B cell (primary cell): ENCODE measurements around the gene ROM1. TPM values are rescaled to one million over a fixed set of nuclear protein-coding genes. Genes with fewer than 3 reads are reported as not detected.

Experiments used
- ATAC-seq: fragments of 200-7000 bp; cut with Tn5 transposase; one replicate; pipeline ENCODE4 v1.10.0; 2021; ENCODE audit warnings: low read depth, mild to moderate bottlenecking, moderate number of reproducible peaks, moderate library complexity
- CTCF ChIA-PET: fragments of 350-600 bp; sonication (Branson Sonifier 250); formaldehyde crosslinking; loops from one replicate; lab custom pipeline; 2021; ENCODE audit warnings: antibody characterized with exemption, inconsistent platforms; lab: Charles Lee
- POLR2A ChIA-PET: fragments of 350-600 bp; sonication (Branson Sonifier 250); formaldehyde crosslinking; loops from one replicate; lab custom pipeline; 2021; ENCODE audit warnings: antibody characterized with exemption; lab: Charles Lee
- DNase-seq: peaks from one replicate; pipeline ENCODE4 v3.0.0; 2013
- H2AFZ ChIP-seq: 2 replicates; pipeline ENCODE4 v1.6.1; 2012; ENCODE audit warnings: mild to moderate bottlenecking, low read depth, low read length; ENCODE audit not compliant: insufficient read depth, poor library complexity, severe bottlenecking
- H3K27ac ChIP-seq, 2 donors: 1 replicate in 1 of 2; 2 replicates in 1 of 2; pipeline ENCODE4 v1.5.1; 2012 to 2013; ENCODE audit warnings: low read length in 2 of 2, mild to moderate bottlenecking in 2 of 2, moderate library complexity in 1 of 2
- H3K27me3 ChIP-seq, 4 experiments: fragments of 200-600 bp in 1 of 4; sonication (generic) in 1 of 4; replicated peaks in 1 of 4; 1 replicate in 2 of 4; 2 replicates in 2 of 4; pipeline versions ENCODE4 v1.6.1 to v1.7.0; 2013 to 2016; ENCODE audit warnings: low read length in 3 of 4, mild to moderate bottlenecking in 2 of 4, mixed read lengths in 1 of 4, moderate library complexity in 1 of 4; ENCODE audit not compliant: insufficient read depth in 4 of 4, control insufficient read depth in 3 of 4; ENCODE audit errors: control extremely low read depth in 1 of 4
- H3K36me3 ChIP-seq, 2 experiments: replicated peaks in 1 of 2; 1 replicate in 1 of 2; 2 replicates in 1 of 2; pipeline versions ENCODE4 v1.6.1 to v1.7.1; 2013; ENCODE audit warnings: low read length in 1 of 2; ENCODE audit not compliant: insufficient read depth in 2 of 2, control insufficient read depth in 1 of 2; ENCODE audit errors: control extremely low read depth in 1 of 2, extremely low read depth in 1 of 2
- H3K4me1 ChIP-seq, 2 donors: fragments of 200-600 bp in 1 of 2; sonication (generic) in 1 of 2; 1 replicate in 1 of 2; 2 replicates in 1 of 2; pipeline versions ENCODE4 v1.5.1 to v1.6.1; 2013 to 2017; ENCODE audit warnings: low read length in 2 of 2; ENCODE audit not compliant: control insufficient read depth in 2 of 2, insufficient read depth in 2 of 2
- H3K4me2 ChIP-seq: replicated peaks from 2 replicates; pipeline ENCODE3; 2012; ENCODE audit warnings: mild to moderate bottlenecking, low read depth, low read length; ENCODE audit not compliant: poor library complexity, severe bottlenecking
- H3K4me3 ChIP-seq, 5 experiments: fragments of 200-600 bp in 1 of 5; sonication (generic) in 1 of 5; 1 replicate in 3 of 5; 2 replicates in 2 of 5; pipeline versions ENCODE4 v1.5.1 to v1.7.0; 2011 to 2016; ENCODE audit warnings: low read length in 4 of 5, mild to moderate bottlenecking in 4 of 5, low read depth in 2 of 5, control low read depth in 1 of 5, moderate library complexity in 1 of 5; ENCODE audit not compliant: insufficient read depth in 1 of 5; ENCODE audit errors: control extremely low read depth in 1 of 5, extremely low read depth in 1 of 5
- H3K79me2 ChIP-seq: fragments of 200-600 bp; sonication (generic); one replicate; pipeline ENCODE4 v1.6.0; 2016; ENCODE audit warnings: low read length; ENCODE audit not compliant: control insufficient read depth, insufficient read depth
- H3K9ac ChIP-seq: fragments of 200-600 bp; sonication (generic); 2 replicates; pipeline ENCODE4 v1.6.1; 2017; ENCODE audit warnings: mild to moderate bottlenecking, low read length, moderate library complexity
- H3K9me3 ChIP-seq, 3 donors: one replicate each; pipeline versions ENCODE4 v1.6.1 to v1.7.1; 2013; ENCODE audit warnings: low read length in 2 of 3; ENCODE audit not compliant: control insufficient read depth in 2 of 3, insufficient read depth in 1 of 3; ENCODE audit errors: control extremely low read depth in 1 of 3
- H4K20me1 ChIP-seq: 2 replicates; pipeline ENCODE4 v1.6.0; 2012; ENCODE audit warnings: mild to moderate bottlenecking, low read length; ENCODE audit not compliant: insufficient read depth, control insufficient read depth, poor library complexity, severe bottlenecking
- H3K27ac Mint-ChIP-seq: one replicate; pipeline ENCODE4 v1.8.0; 2021; ENCODE audit warnings: mixed read lengths
- H3K27me3 Mint-ChIP-seq: one replicate; pipeline ENCODE4 v1.8.0; 2021; ENCODE audit warnings: mixed read lengths
- H3K4me1 Mint-ChIP-seq: one replicate; pipeline ENCODE4 v1.8.0; 2021; ENCODE audit warnings: mixed read lengths
- H3K4me3 Mint-ChIP-seq: one replicate; pipeline ENCODE4 v1.8.0; 2021; ENCODE audit warnings: mixed read lengths
- H3K9me3 Mint-ChIP-seq: one replicate; pipeline ENCODE4 v1.8.0; 2022; ENCODE audit warnings: mixed read lengths; ENCODE audit not compliant: insufficient read depth
- EZH2 ChIP-seq: IDR thresholded peaks from 2 replicates; pipeline ENCODE4 v1.6.1; 2012; ENCODE audit warnings: borderline replicate concordance, low read depth, mild to moderate bottlenecking, moderate library complexity, low read length; ENCODE audit not compliant: insufficient read depth, poor library complexity, severe bottlenecking
- WGBS: methylation state at CpG from one replicate; pipeline ENCODE4 v1.1.5; 2013; ENCODE audit warnings: missing lambda C conversion rate; ENCODE audit not compliant: insufficient coverage; 5-methylcytosine and 5-hydroxymethylcytosine counted together
- intact Hi-C: fragments of 100-400 bp; cut with micrococcal nuclease; formaldehyde crosslinking; loops from one replicate; pipeline ENCODE4 v1.10.0; 2022
- polyA plus RNA-seq: library from polyadenylated mRNA; depleted of rRNA; stranded (reverse); fragments of >200 nt; gene quantifications from 2 replicates; pipeline ENCODE4 v1.2.3, GENCODE V29; 2012
- total RNA-seq, 2 donors: library from RNA; stranded (reverse); fragments of 120-200 nt in 1 of 2; gene quantifications; 1 replicate in 1 of 2; 2 replicates in 1 of 2; pipeline versions ENCODE4 v1.2.3 to v1.2.4, GENCODE V29; 2013 to 2022
- TF ChIP-seq, protein P1 (sequence below): fragments of 200-600 bp; IDR thresholded peaks from one replicate; pipeline ENCODE4 v1.8.0; 2022; ENCODE audit warnings: antibody characterized with exemption, mild to moderate bottlenecking

ROM1 gene
- total and polyA plus RNA-seq, 2 donors (not counting 1 experiment from before 2014, with no cell fraction given) = 1.3 to 2.0 TPM

DNA sequence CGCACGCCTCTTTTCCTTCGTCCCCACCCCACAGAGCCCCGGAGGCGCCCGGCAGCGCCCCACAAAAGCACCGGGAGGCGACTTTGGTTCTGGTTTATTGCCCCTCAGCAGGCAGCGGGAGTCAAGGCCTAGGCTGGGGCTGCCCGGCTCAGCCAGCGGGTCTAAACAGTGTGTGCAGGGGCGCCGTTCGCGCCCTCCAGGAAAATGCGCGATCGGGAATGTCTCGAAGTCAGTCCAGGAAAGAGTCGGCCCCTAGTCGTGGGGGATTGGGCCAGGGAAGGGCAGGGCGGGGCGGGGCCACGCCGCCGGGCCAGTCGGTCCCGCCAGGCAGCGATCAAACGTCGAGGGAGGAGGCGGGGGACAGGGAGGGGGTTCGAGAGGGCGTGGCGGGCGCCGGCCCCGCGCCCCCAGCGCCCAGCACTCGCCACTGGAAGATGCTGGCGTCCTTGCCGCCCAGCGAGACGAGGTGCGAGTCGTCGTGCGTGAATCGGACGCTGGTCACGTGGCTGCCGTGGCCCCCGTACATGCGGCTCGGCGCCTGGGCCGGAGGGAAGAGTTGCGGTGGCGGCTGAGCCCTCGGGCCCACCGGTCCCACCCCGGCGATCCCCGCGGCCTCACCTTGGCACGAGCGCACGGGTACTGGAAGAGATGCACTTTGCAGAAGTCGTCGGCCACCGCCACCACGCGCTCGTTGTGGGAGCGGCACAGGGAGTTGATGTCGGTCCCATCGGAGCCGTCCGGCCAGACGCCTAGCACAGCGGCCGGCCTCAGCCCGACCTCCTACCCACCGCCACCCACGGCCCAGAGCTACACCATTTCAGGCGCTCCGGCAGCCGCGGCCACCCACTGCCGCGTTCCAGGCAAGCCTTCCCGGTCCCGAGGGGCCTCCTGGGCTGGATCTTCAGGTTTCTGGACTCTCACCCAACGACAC is 10.7 kb upstream of the ROM1 start:
- H3K4me3 Mint-ChIP-seq = peak overlapping the region; percentile 97
- H3K27me3 Mint-ChIP-seq = no peaks in the 10 kb centered on the region
- H3K9me3 Mint-ChIP-seq = no peaks in the 10 kb centered on the region
- H3K79me2 ChIP-seq = peaks cover 46% of the 10 kb centered on the region
- H3K9ac ChIP-seq = peak overlapping the region; percentile 95
- H3K4me2 ChIP-seq = peak overlapping the region; percentile 94
- H3K4me1 ChIP-seq = peaks cover 24 to 42% of the 10 kb centered on the region in 2 donors
- H3K27me3 ChIP-seq = no peaks in the 10 kb centered on the region
- peaks cover 3 to 39% of the 10 kb centered on the region in 2 experiments for H3K36me3 ChIP-seq
- H3K4me1 Mint-ChIP-seq = peaks cover 46% of the 10 kb centered on the region
- H3K27ac ChIP-seq = peak overlapping the region; percentile 69 to 78
- POLR2A ChIA-PET = interaction anchor here (0.5 to 3.1 kb wide), 21 partner anchors 9 to 279 kb away, joined by 3 to 63 read pairs (median 4); partner anchors contain the start of genes B3GAT3, C11orf98, CSKMT and EEF1G
- peak overlapping the region; percentile 96 for H3K27ac Mint-ChIP-seq
- no peak for TF ChIP-seq EZH2
- TF ChIP-seq, protein P1, sequence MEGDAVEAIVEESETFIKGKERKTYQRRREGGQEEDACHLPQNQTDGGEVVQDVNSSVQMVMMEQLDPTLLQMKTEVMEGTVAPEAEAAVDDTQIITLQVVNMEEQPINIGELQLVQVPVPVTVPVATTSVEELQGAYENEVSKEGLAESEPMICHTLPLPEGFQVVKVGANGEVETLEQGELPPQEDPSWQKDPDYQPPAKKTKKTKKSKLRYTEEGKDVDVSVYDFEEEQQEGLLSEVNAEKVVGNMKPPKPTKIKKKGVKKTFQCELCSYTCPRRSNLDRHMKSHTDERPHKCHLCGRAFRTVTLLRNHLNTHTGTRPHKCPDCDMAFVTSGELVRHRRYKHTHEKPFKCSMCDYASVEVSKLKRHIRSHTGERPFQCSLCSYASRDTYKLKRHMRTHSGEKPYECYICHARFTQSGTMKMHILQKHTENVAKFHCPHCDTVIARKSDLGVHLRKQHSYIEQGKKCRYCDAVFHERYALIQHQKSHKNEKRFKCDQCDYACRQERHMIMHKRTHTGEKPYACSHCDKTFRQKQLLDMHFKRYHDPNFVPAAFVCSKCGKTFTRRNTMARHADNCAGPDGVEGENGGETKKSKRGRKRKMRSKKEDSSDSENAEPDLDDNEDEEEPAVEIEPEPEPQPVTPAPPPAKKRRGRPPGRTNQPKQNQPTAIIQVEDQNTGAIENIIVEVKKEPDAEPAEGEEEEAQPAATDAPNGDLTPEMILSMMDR = no peak
- H4K20me1 ChIP-seq = peaks cover 7% of the 10 kb centered on the region
- 45% methylated on average over 96 of the region's 96 CpGs for WGBS
- CTCF ChIA-PET = interaction anchor here (0.6 to 2.5 kb wide), 7 partner anchors 8 to 178 kb away, joined by 3 to 47 read pairs (median 4); partner anchors contain the start of gene TUT1
- peak; percentile 5 for ATAC-seq
- intact Hi-C loops = loop anchor here (1.0 kb wide), 2 partner anchors 10 to 28 kb away; partner anchors contain the start of gene EML3
- H2AFZ ChIP-seq = peak overlapping the region; percentile 79
- H3K9me3 ChIP-seq = peaks cover 0 to 3% (median 0%) of the 10 kb centered on the region in 3 donors
- DNase-seq = peak; percentile 65
- H3K4me3 ChIP-seq = peak overlapping the region; percentile 49 to 97 (median 86)
